NCI-H2107 treated with DMSO at 0.1 percent for 48 hours (cell line): ENCODE results near the gene TMEM108.

ENCODE experiments used
- DNase-seq: peaks from one replicate; lab custom pipeline; 2025; ENCODE audit not compliant: unreplicated experiment; lab: John Stamatoyannopoulos, UW

Gene TMEM108

DNA sequence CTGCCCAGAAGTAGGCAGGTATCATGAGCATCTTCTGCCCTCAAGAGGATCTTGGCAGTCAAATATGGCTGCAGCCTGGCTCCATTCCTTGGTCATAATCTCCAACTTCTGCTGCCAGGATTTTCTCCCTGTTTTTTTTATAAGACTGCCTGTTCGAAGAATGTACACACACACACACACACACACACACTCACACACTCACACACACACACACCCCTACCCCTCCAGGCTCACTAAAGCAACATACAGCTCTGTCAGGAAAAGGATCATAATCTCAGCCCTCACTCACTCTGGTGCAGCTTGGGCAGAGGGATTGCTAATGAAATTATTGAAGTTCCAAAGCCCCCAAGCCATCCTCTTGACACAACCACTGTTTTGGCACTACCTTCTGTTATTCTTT is 232.4 kb downstream of the TMEM108 start:
- DNase-seq, result no peak

DNA sequence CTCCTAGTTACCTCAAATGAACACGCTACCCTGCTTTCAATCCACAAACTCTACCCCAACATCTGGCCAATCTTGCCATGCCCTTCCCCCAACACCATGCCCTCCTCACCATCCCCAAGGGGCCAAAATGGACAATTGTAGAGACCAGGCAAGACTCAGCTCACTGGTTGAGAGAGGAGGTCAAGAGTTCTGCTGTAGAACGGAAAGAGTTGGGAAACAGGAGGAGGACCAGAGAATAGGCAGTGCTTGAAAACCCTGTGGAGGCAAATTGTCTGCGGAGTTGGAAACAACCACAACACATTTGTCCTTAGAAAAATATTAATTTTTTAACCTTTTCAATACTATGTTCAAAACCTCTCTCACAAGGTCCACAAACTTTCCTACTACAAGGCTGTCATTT is 232.9 kb downstream of the TMEM108 start:
- DNase-seq, result no peak

DNA sequence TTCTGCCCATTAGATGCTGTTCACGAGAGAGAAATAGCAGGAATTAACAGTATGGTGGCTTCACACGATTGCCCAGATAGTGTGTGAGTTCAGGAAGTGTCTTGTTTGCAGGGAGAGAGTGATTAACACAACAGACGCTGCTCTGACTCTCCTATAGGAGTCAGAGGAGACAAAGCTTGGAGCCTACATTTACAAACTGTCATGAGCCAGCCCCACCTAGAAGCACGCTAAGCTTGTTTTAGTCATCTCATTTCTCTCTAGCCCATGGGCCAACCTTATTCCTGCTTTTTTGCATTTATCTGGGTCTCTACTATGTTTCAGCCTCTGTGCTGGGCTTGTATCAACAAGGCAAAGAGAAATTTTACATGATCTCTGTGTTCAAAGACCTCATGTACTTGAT is 233.3 kb downstream of the TMEM108 start:
- no peak for DNase-seq

DNA sequence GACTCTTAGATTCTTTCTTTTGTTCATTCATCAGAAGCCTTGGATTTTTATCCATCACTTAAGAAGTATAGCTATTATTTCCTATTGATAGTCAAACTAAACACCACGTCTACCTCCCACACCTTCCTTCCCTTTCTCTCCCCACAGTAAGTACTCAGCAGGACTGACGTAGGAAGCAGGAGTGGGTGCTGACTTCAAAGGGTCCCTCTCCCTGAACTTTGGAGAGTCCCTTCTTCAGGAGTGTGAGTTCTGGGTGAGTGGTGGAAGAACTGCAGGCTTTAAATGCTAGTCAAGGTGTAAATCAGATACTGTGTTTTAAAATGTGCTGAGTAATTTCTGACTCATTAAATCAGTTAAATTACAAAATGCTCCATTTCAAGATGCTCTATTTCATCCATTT is 235.2 kb downstream of the TMEM108 start:
- no peak for DNase-seq

GRCh38 chr3:133274477-133274876 is 236.3 kb downstream of the TMEM108 start:
- DNase-seq, result no peak

DNA sequence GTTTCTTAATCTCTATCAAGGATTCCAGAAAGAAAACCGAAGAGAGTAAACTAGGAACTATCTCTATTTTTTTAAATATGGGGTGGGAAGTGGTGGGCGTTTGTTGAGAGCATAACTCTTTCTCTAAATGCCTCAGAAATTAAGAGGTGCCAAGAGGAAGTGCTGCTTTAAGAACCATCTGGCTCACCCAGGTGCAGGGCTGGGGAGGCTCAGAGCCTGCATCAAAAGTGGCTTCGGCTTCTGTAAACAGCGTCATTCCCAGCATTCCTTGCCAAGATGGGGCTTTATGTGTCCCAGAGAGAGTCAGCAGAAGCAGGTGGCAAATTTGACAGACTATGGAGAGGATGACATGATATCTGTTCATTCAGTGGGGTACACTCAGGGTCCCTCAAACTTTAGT is 238.4 kb downstream of the TMEM108 start:
- DNase-seq, result peak; percentile 22

- DNase-seq, result no peak
These were observed 239.6 kb downstream of the TMEM108 start for GRCh38 chr3:133277813-133278212.

GRCh38 chr3:133278260-133279043 is 240.3 kb downstream of the TMEM108 start:
- DNase-seq, result no peak

DNA sequence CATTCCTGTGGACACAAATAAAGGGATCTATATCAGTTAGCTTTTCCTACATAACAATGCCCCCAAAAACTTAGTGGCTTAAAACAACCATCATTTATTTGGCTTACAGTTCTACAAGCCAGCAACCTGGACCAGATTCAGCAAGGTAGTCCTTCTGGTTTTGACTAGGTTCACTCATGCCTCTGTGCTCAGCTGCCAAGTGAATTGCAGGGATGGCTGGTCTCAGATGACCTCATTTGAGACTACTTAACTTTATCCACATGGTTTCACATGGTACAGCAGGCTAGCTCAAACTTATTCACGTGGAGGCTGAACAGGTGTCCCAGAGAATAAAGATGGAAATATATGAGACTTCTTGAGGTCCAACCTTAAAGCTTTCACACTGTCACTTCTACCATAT is 242.4 kb downstream of the TMEM108 start:
- peak; percentile 45 for DNase-seq

GRCh38 chr3:133282236-133282635 is 244.0 kb downstream of the TMEM108 start:
- DNase-seq, result no peak

- DNase-seq, result no peak
These were observed 246.0 kb downstream of the TMEM108 start for GRCh38 chr3:133283958-133284807.

- no peak for DNase-seq
These were observed 251.1 kb downstream of the TMEM108 start for GRCh38 chr3:133289322-133289721.

GRCh38 chr3:133292296-133292695 is 254.1 kb downstream of the TMEM108 start:
- DNase-seq, result no peak

- no peak for DNase-seq
These were observed 255.4 kb downstream of the TMEM108 start for GRCh38 chr3:133293397-133294110.

DNA sequence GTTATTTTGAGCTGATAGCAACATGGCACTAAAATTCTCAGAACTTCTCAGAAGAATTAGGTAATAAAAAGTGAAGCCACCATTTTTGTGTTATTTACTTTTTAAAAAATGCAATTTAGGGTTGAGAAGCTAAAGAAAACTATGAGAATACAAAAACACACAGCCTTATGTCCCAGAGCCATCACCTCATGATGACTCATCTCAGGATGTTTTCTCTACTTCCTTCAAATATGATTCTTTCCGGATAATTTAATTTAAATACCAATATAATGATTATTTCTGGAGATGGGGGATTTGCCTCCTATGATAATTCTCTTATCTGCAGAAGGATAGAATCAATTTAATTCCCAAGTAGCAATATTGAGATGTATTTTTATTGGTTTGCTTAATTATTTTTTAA is 256.1 kb downstream of the TMEM108 start:
- DNase-seq, result no peak

GRCh38 chr3:133295199-133295901 is 257.2 kb downstream of the TMEM108 start:
- peak; percentile 84 for DNase-seq

GRCh38 chr3:133295944-133296917 is 258.0 kb downstream of the TMEM108 start:
- no peak for DNase-seq

DNA sequence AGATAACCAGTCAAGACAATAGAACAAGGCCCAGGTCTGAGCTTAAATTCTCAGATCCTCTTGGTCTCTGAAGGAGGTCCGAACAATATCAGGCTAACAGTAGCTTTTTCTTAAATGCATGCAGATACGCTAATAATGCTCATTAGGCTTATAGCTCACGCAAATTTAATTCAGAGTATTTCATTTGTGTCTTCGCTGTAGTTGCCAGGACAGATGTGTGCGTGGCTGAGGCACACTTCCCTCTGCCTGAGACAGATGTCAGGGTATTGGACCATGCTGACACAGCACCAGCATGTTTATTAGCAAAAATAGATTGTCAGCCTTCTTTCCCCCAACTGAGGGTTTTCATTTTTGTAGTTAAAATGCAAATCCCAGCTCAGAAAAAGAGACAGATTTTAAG is 258.8 kb downstream of the TMEM108 start:
- no peak for DNase-seq

DNA sequence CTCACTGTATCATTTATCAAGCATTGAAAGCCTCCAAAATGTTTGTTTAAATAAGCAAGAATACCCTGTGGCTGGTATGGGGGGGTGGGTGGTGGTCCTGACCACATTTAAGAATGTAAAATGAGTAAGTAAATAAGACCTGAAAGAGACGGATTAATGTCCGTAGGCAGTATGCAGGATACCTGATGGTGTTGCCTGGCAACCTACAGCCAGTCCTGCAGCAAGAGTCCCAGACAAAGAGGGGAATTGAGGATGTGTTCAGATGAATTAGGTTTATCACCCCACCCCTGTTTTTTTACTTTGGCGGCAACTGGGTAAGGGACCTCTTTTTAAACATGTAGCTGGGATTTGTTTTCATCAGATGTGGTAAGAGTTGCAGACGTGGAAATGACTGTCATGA is 261.9 kb downstream of the TMEM108 start:
- DNase-seq, result no peak

GRCh38 chr3:133301194-133301593 is 263.0 kb downstream of the TMEM108 start:
- no peak for DNase-seq
